Ovary (tissue), 9 donors: ENCODE measurements around the gene ZDHHC19. TPM values are rescaled to one million over a fixed set of nuclear protein-coding genes. Genes with fewer than 3 reads are reported as not detected.

ENCODE experiments used
- DNase-seq, 5 donors: peaks; one replicate each; pipeline ENCODE4 v3.0.0-alpha.2; 2019 to 2020
- H3K27ac ChIP-seq, 2 donors: fragments of 200-600 bp; one replicate each; pipeline versions ENCODE4 v1.5.1 to v1.8.0; 2019 to 2022
- H3K27me3 ChIP-seq: fragments of 200-600 bp; one replicate; pipeline ENCODE4 v1.8.0; 2022
- H3K36me3 ChIP-seq: fragments of 200-600 bp; sonication (generic); one replicate; pipeline ENCODE4 v1.5.1; 2019
- H3K4me1 ChIP-seq: one replicate; pipeline ENCODE4 v1.8.1; 2013; ENCODE audit warnings: mild to moderate bottlenecking, moderate library complexity; ENCODE audit not compliant: insufficient read depth
- H3K4me3 ChIP-seq: fragments of 200-600 bp; sonication (generic); one replicate; pipeline ENCODE4 v1.5.1; 2017
- H3K9me3 ChIP-seq, 2 donors: fragments of 200-600 bp in 1 of 2; sonication (generic) in 1 of 2; one replicate each; pipeline versions ENCODE4 v1.5.1 to v1.8.1; 2013 to 2019; ENCODE audit warnings: mild to moderate bottlenecking in 1 of 2, moderate library complexity in 1 of 2
- EP300 ChIP-seq: sonication (generic); formaldehyde crosslinking; IDR thresholded peaks from one replicate; pipeline ENCODE4 v1.6.1; 2017; ENCODE audit warnings: antibody characterized with exemption
- POLR2A ChIP-seq: fragments of 450-650 bp; IDR thresholded peaks from one replicate; pipeline ENCODE4 v1.6.1; 2017; ENCODE audit warnings: antibody characterized with exemption, mild to moderate bottlenecking, moderate library complexity
- WGBS, 3 donors: extraction: QIAGEN DNeasy Blood & Tissue Kit in 1 of 3; methylation state at CpG; one replicate each; pipeline versions ENCODE4 v1.1.5 to v1.1.7; 2013 to 2017; 5-methylcytosine and 5-hydroxymethylcytosine counted together
- intact Hi-C, 4 donors: fragments of 100-400 bp; cut with DNase I; formaldehyde crosslinking; loops; one replicate each; pipeline versions ENCODE4 v1.11.0 to v1.15.1; 2022 to 2023
- polyA plus RNA-seq, 2 donors: library from polyadenylated mRNA; stranded (reverse); fragments of 200-250 nt in 1 of 2; fragments of 350-450 nt in 1 of 2; fragmentation: Illumina TruSeq in 1 of 2; extraction: RNeasy Lipid Tissue Mini Kit (QIAGEN cat#74804) in 1 of 2; gene quantifications; one replicate each; pipeline ENCODE4 v1.2.3, GENCODE V29; 2013 to 2014
- total RNA-seq, 7 donors: library from RNA; depleted of rRNA in 2 of 7; stranded (reverse); fragments of >200 nt in 2 of 7; fragmentation: NEBNext Ultra II Directional in 3 of 7; extraction: Animal tissue kit (Norgen Biotek cat#: 25700) in 3 of 7; gene quantifications; one replicate each; pipeline versions ENCODE4 v1.1.0 to v1.2.4, GENCODE V29; 2016 to 2023
- TF ChIP-seq, protein P1 (sequence below), 3 donors: fragments of 450-650 bp in 2 of 3; fragments of 200-600 bp in 1 of 3; IDR thresholded peaks; one replicate each; pipeline versions ENCODE4 v1.5.1 to v1.8.0; 2016 to 2022; ENCODE audit warnings: antibody characterized with exemption in 3 of 3, mild to moderate bottlenecking in 1 of 3
- donor health status: DM: no; HTN: no; CAD: no; lungs with moderate emphysema.
- donor health status: DM: no; HTN: no; CAD: no.
- donor health status: Bipolar disorder and iron deficiency.
- donor health status: DM: yes; HTN: yes; CAD: no.
- donor health status: DM: no; HTN: no; CAD: no.
- donor health status: DM: yes; HTN: yes; CAD: no.

Gene ZDHHC19
- total and polyA plus RNA-seq, 9 donors, result 0.24 to 9.3 (median 4.5) TPM

DNA sequence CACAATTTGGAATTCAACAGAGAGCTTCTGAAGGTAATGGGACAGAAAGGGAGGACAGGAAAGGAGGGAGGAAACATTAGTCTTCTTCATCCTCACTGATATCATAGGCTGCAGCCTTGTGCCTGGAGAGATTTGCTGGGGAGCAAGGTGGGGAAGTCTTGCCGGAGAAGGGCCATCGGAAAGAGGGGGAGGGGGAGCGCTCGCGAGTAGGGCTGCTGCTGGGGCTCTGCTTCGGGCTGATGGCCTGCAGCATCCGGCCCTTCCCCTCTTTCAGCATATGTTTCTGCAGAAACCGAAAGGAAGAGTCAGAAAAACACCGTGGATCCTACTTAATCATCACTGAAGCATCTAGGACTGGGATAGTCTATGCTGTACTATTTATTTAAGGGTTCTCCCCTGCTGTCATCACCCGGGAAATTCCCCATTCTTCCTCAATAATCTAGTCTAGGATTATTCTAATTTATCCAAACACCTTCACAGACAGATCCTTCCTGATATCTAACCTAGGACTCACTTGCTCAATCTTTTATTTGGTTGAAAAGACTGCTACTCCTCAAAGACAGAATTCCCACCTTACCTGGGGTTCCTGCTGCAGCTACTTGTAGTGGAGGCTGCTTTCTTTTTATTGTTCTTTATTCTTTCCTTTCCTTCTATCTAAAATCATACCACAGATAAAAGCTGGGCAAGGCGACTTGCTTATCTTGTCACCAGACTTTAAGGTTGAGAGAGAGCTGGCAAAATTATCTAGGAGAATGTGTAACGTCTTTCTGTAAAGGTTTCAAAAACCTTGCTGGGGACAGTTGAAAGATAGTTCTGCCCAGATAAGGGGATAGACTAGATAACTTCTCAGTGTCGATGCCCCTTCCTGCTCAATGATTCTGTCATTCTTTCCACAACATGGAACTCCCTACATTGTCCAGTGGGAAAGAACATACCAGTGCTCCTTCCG lies 27.7 kb upstream of the ZDHHC19 start:
- Histone ChIP-seq H3K4me1 (peaks cover 2% of the 10 kb centered on the region), H3K9me3 (no peaks in the 10 kb centered on the region), H3K27ac (no peak overlapping the region), H3K36me3 (no peaks in the 10 kb centered on the region), H3K4me3 (no peak overlapping the region), H3K27me3 (no peaks in the 10 kb centered on the region)
- 70 to 74% (median 72%) methylated on average over 14 of the region's 14 CpGs for WGBS, 3 donors
- TF ChIP-seq EP300 (no peak), POLR2A (no peak)
- TF ChIP-seq, protein P1, sequence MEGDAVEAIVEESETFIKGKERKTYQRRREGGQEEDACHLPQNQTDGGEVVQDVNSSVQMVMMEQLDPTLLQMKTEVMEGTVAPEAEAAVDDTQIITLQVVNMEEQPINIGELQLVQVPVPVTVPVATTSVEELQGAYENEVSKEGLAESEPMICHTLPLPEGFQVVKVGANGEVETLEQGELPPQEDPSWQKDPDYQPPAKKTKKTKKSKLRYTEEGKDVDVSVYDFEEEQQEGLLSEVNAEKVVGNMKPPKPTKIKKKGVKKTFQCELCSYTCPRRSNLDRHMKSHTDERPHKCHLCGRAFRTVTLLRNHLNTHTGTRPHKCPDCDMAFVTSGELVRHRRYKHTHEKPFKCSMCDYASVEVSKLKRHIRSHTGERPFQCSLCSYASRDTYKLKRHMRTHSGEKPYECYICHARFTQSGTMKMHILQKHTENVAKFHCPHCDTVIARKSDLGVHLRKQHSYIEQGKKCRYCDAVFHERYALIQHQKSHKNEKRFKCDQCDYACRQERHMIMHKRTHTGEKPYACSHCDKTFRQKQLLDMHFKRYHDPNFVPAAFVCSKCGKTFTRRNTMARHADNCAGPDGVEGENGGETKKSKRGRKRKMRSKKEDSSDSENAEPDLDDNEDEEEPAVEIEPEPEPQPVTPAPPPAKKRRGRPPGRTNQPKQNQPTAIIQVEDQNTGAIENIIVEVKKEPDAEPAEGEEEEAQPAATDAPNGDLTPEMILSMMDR (IDR thresholded peaks at IDR 0.05), result no peak
- DNase-seq, result no peak
- intact Hi-C loops, result no loop called here

DNA sequence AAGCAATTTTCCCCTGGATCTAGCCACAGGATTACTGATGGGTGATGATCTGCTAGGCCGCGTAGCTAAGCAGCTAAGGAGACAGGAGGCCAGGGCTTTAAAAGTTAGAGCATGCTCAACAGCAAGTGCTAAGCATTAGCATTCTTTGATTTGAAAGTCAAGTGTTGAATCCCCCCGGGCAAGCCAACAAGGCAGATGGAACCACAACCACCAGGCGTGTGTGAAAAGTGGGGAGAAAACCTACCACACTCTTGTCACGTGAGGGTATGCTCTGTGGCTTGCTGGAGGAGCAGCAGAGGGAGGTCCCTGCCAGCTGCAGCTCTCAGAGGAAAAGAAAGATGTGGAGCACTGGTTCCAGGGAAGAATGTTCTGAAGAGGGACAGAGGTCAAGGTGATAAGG lies 26.0 kb upstream of the ZDHHC19 start:
- TF ChIP-seq EP300 (no peak), POLR2A (no peak)
- TF ChIP-seq, protein P1 (IDR thresholded peaks at IDR 0.05), result no peak
- no peaks in the 10 kb centered on the region for H3K9me3 ChIP-seq
- H3K27ac ChIP-seq, result no peak overlapping the region
- 80 to 88% (median 84%) methylated on average over 5 of the region's 5 CpGs for WGBS, 3 donors
- no peak for DNase-seq
- no peaks in the 10 kb centered on the region for H3K27me3 ChIP-seq
- intact Hi-C loops, result no loop called here
- H3K4me1 ChIP-seq, result peaks cover 2% of the 10 kb centered on the region
- no peak overlapping the region for H3K4me3 ChIP-seq
- no peaks in the 10 kb centered on the region for H3K36me3 ChIP-seq

DNA sequence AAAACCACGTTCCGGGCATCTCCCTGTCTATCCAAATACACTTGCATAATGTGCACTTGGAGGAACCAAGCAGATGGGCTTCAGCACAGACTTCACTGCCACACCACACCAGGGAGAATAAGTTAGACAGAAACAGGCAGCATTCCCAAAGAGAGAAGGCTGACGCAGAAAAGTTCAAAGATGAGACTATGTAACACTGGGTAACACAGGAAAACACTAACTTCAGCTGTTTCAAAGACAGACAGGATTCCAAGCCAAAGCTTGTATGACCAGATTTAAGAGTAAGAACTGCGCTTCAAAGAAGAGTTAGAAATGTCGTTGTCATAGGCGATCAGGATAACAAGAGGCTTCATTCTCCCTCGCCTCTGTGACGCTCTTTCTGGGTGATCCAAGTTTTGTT lies 25.0 kb upstream of the ZDHHC19 start:
- no peak overlapping the region for H3K4me3 ChIP-seq
- H3K27me3 ChIP-seq, result no peaks in the 10 kb centered on the region
- H3K9me3 ChIP-seq, result no peaks in the 10 kb centered on the region
- 84 to 92% (median 90%) methylated on average over 8 of the region's 8 CpGs for WGBS, 3 donors
- peaks cover 2% of the 10 kb centered on the region for H3K4me1 ChIP-seq
- H3K27ac ChIP-seq, result no peak overlapping the region
- DNase-seq, result no peak
- intact Hi-C loops, result no loop called here
- H3K36me3 ChIP-seq, result no peaks in the 10 kb centered on the region
- TF ChIP-seq, protein P1 (IDR thresholded peaks at IDR 0.05), result no peak
- TF ChIP-seq EP300 (no peak), POLR2A (no peak)

DNA sequence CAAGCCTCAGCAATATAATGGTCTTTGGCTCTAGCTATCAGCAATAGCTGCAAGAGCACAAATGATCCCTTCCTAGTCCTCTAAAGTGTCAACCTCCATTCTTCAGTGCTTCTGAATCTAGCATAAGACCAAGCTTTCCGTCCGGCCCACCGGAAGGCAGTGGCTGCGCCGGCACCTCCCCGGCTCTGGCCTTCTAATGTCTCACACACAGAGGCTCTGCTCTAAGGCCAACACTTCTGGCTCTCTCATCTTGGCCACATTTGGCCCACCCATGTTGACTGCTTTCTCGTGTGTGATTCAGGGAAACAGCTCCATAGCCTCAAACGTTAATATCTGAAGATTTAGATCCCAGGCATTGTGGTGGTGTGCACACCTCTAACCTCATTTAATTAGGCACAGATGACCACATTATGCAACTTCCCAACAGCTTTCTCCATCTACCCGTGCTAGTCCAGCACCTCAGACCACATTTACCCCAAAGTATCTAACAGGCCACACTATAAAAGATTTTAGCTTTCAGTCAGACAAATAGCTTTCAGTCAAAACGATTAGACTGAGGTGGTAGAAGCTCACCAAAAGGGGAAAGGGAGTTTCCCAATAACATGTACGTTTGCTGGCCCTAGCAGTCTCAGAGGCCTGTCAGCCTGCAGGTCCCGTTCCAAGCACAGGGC lies 24.4 kb upstream of the ZDHHC19 start:
- H3K4me3 ChIP-seq, result no peak overlapping the region
- TF ChIP-seq, protein P1 (IDR thresholded peaks at IDR 0.05), result no peak
- TF ChIP-seq EP300 (no peak), POLR2A (no peak)
- no peaks in the 10 kb centered on the region for H3K36me3 ChIP-seq
- no peaks in the 10 kb centered on the region for H3K9me3 ChIP-seq
- intact Hi-C loops, result no loop called here
- WGBS, 3 donors, result 63 to 70% (median 66%) methylated on average over 12 of the region's 12 CpGs
- H3K27me3 ChIP-seq, result no peaks in the 10 kb centered on the region
- H3K4me1 ChIP-seq, result peaks cover 2% of the 10 kb centered on the region
- no peak overlapping the region for H3K27ac ChIP-seq
- no peak for DNase-seq
